PC-9 (cell line): Measurements from ENCODE around the gene RNF223. TPM values are rescaled to one million over a fixed set of nuclear protein-coding genes. Genes with fewer than 3 reads are reported as not detected.
A peak's percentile ranks its signal among the peaks of the same experiment; 100 is the strongest.

Experiments
- BruUV-seq: library from RNA; stranded (reverse); fragments of 400-500 nt; replicated peaks from 2 replicates; lab custom pipeline; 2021; lab: Mats Ljungman, UMichigan
- CTCF ChIA-PET: fragments of 300-600 bp; sonication (Branson Sonifier 250); formaldehyde crosslinking; loops from one replicate; lab custom pipeline; 2022; ENCODE audit warnings: antibody characterized with exemption; lab: Charles Lee
- POLR2A ChIA-PET: fragments of 300-600 bp; sonication (Branson Sonifier 250); formaldehyde crosslinking; loops from one replicate; lab custom pipeline; 2022; ENCODE audit warnings: antibody characterized with exemption; ENCODE audit not compliant: unreplicated experiment; lab: Charles Lee
- DNase-seq, 2 experiments: peaks; one replicate each; pipeline versions ENCODE4 v3.0.0 to v3.0.0-alpha.2; 2015 to 2022; ENCODE audit warnings: mixed read lengths in 1 of 2
- H2AFZ ChIP-seq: fragments of 200-600 bp; sonication (generic); 2 replicates; pipeline ENCODE4 v1.8.1; 2017; ENCODE audit warnings: antibody characterized with exemption
- H3F3A ChIP-seq: fragments of 200-600 bp; sonication (generic); 2 replicates; pipeline ENCODE4 v1.8.1; 2017; ENCODE audit warnings: antibody characterized with exemption, mild to moderate bottlenecking, low read depth; ENCODE audit not compliant: insufficient read depth
- H3K27ac ChIP-seq: fragments of 200-600 bp; sonication (generic); 2 replicates; pipeline ENCODE4 v1.6.1; 2016; ENCODE audit warnings: mixed run types
- H3K27me3 ChIP-seq: fragments of 200-600 bp; sonication (generic); 2 replicates; pipeline ENCODE4 v1.6.1; 2016; ENCODE audit warnings: low read depth, mixed run types; ENCODE audit not compliant: insufficient read depth
- H3K36me3 ChIP-seq: fragments of 200-600 bp; sonication (generic); 2 replicates; pipeline ENCODE4 v1.6.1; 2016; ENCODE audit warnings: low read depth, mixed run types
- H3K4me1 ChIP-seq: fragments of 200-600 bp; sonication (generic); replicated peaks from 2 replicates; pipeline ENCODE4 v1.6.1; 2016; ENCODE audit warnings: mixed run types; ENCODE audit not compliant: insufficient read depth
- H3K4me2 ChIP-seq: fragments of 200-600 bp; sonication (generic); 2 replicates; pipeline ENCODE4 v1.6.1; 2017; ENCODE audit warnings: mixed run types
- H3K4me3 ChIP-seq: fragments of 200-600 bp; sonication (generic); 2 replicates; pipeline ENCODE4 v1.6.1; 2016; ENCODE audit warnings: mixed run types
- H3K79me2 ChIP-seq: fragments of 200-600 bp; sonication (generic); 2 replicates; pipeline ENCODE4 v1.6.1; 2017; ENCODE audit warnings: low read depth, mixed run types
- H3K9me2 ChIP-seq: fragments of 200-600 bp; sonication (generic); 2 replicates; pipeline ENCODE4 v1.8.1; 2017; ENCODE audit warnings: mild to moderate bottlenecking; ENCODE audit not compliant: insufficient read depth
- H3K9me3 ChIP-seq: fragments of 200-600 bp; sonication (generic); 2 replicates; pipeline ENCODE4 v1.8.1; 2016; ENCODE audit warnings: low read depth; ENCODE audit not compliant: insufficient read depth
- H4K20me1 ChIP-seq: fragments of 200-600 bp; sonication (generic); 2 replicates; pipeline ENCODE4 v1.8.1; 2017; ENCODE audit not compliant: insufficient read depth
- CTCF ChIP-seq: fragments of 200-600 bp; sonication (generic); conservative IDR thresholded peaks from 2 replicates; pipeline ENCODE4 v1.6.1; 2017; ENCODE audit warnings: mixed run types, antibody characterized with exemption, mild to moderate bottlenecking, moderate library complexity
- EZH2 ChIP-seq: fragments of 200-600 bp; sonication (generic); IDR thresholded peaks from 2 replicates; pipeline ENCODE4 v1.8.0; 2017; ENCODE audit warnings: antibody characterized with exemption, low read depth
- intact Hi-C: fragments of 100-400 bp; cut with micrococcal nuclease; formaldehyde crosslinking; loops from one replicate; pipeline ENCODE4 v1.10.0; 2022; ENCODE audit not compliant: unreplicated experiment
- total RNA-seq: library from RNA; stranded (reverse); gene quantifications from 2 replicates; pipeline ENCODE4 v1.2.3, GENCODE V29; 2021

RNF223 gene
- total RNA-seq, 1 experiment from 2014 or later = 3.6 TPM

GRCh38 chr1:1062348-1063163 lies 11.6 kb downstream of the RNF223 start:
- DNase-seq = no peak
- intact Hi-C loops = loop anchor here (1.0 kb wide), 1 partner anchor 78 kb away; no protein-coding TSS in a partner anchor
- TF ChIP-seq EZH2 = no peak
- TF ChIP-seq CTCF = no peak
- Histone ChIP-seq H3K4me1 (peaks cover 41% of the 10 kb centered on the region), H4K20me1 (no peaks in the 10 kb centered on the region), H2AFZ (no peak overlapping the region), H3F3A (peaks cover 44% of the 10 kb centered on the region), H3K4me3 (no peak overlapping the region), H3K27ac (no peak overlapping the region), H3K9me3 (no peaks in the 10 kb centered on the region), H3K27me3 (no peaks in the 10 kb centered on the region), H3K36me3 (no peaks in the 10 kb centered on the region), H3K9me2 (no peaks in the 10 kb centered on the region), H3K4me2 (peak overlapping the region; percentile 80; the same call in 1 of the 2 replicates), H3K79me2 (0 out of 2 replicates have a peak, but pooled peaks cover 3% of the 10 kb centered on the region)
- POLR2A ChIA-PET = no interaction called here
- CTCF ChIA-PET = interaction anchor here (0.9 kb wide), 1 partner anchor 50 kb away, joined by 3 read pairs; the partner anchor contains the start of gene ISG15
- no TSS peak for BruUV-seq

- intact Hi-C loops = no loop called here
- BruUV-seq = no TSS peak
- Histone ChIP-seq H3K9me3 (no peaks in the 10 kb centered on the region), H3K79me2 (no peaks in the 10 kb centered on the region), H2AFZ (no peak overlapping the region), H3K27me3 (no peaks in the 10 kb centered on the region), H3K36me3 (no peaks in the 10 kb centered on the region), H3K9me2 (no peaks in the 10 kb centered on the region), H3F3A (peaks cover 44% of the 10 kb centered on the region), H3K4me2 (no peak overlapping the region), H4K20me1 (no peaks in the 10 kb centered on the region), H3K4me1 (peaks cover 38% of the 10 kb centered on the region), H3K27ac (no peak overlapping the region), H3K4me3 (no peak overlapping the region)
- ChIA-PET POLR2A (no interaction called here), CTCF (no interaction called here)
- TF ChIP-seq CTCF = no peak
- no peak for TF ChIP-seq EZH2
- DNase-seq = no peak
Measured at GRCh38 chr1:1061682-1062345, 12.3 kb downstream of the RNF223 start.

GRCh38 chr1:1060281-1061000 lies 13.7 kb downstream of the RNF223 start:
- peak overlapping the region; percentile 79; the same call in 1 of the 2 replicates for H3K4me3 ChIP-seq
- no peaks in the 10 kb centered on the region for H3K9me2 ChIP-seq
- peaks cover 37% of the 10 kb centered on the region for H3K4me1 ChIP-seq
- ChIA-PET POLR2A (no interaction called here), CTCF (interaction anchor here (0.7 kb wide), 1 partner anchor 302 kb away, joined by 4 read pairs; no protein-coding TSS in a partner anchor)
- H3K9me3 ChIP-seq = no peaks in the 10 kb centered on the region
- no peaks in the 10 kb centered on the region; the same call in 1 of the 2 replicates for H4K20me1 ChIP-seq
- no peaks in the 10 kb centered on the region for H3K79me2 ChIP-seq
- no peaks in the 10 kb centered on the region for H3K36me3 ChIP-seq
- H2AFZ ChIP-seq = no peak overlapping the region
- DNase-seq = no peak
- H3K27me3 ChIP-seq = no peaks in the 10 kb centered on the region
- peaks cover 37% of the 10 kb centered on the region for H3F3A ChIP-seq
- no peak for TF ChIP-seq CTCF
- no peak for TF ChIP-seq EZH2
- peak overlapping the region; percentile 96 for H3K4me2 ChIP-seq
- no peak overlapping the region for H3K27ac ChIP-seq
- intact Hi-C loops = no loop called here
- BruUV-seq = no TSS peak
